Measurements from ENCODE around the gene ALDH1A3.

DNA sequence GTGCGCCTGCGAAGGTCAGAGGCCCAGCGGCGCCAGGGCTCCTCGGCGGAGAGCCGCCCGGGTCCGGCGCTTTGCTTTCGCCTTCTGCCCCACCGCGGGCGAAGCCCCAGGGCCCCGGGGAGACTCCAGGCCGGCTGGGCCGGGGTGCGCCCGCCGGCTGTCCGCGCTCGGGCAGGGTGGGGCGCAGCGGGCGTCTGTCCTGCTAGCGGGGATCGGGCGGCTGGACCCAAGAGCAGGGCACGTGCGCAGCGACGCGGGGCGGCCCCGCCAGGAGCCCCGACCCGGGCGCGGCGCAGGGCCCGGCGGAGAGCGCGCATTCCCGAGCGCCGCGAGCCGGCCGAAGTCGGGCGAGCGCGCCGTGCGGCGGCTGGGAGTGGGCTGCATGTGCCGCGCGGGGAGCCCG lies 569 bp upstream of the ALDH1A3 start:
- TF ChIP-seq, protein P1, sequence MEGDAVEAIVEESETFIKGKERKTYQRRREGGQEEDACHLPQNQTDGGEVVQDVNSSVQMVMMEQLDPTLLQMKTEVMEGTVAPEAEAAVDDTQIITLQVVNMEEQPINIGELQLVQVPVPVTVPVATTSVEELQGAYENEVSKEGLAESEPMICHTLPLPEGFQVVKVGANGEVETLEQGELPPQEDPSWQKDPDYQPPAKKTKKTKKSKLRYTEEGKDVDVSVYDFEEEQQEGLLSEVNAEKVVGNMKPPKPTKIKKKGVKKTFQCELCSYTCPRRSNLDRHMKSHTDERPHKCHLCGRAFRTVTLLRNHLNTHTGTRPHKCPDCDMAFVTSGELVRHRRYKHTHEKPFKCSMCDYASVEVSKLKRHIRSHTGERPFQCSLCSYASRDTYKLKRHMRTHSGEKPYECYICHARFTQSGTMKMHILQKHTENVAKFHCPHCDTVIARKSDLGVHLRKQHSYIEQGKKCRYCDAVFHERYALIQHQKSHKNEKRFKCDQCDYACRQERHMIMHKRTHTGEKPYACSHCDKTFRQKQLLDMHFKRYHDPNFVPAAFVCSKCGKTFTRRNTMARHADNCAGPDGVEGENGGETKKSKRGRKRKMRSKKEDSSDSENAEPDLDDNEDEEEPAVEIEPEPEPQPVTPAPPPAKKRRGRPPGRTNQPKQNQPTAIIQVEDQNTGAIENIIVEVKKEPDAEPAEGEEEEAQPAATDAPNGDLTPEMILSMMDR (IDR thresholded peaks at IDR 0.05): no peak
- TF ChIP-seq POLR2AphosphoS5 (IDR thresholded peaks at IDR 0.05): no peak
- TF ChIP-seq EP300 (IDR thresholded peaks at IDR 0.05): no peak

Measured in suprapubic skin (tissue), 4 donors.